D341Med (cell line): ENCODE measurements around the gene LRRTM4.
"Not testable (repeated sequence)": the region's sequence is repeated elsewhere in the genome, so short reads cannot be mapped to it uniquely, and the experiment has no call there.

Source experiments
- DNase-seq: peaks from one replicate; pipeline ENCODE4 v3.0.0; 2012; ENCODE audit warnings: low spot score

Gene LRRTM4

GRCh38 chr2:77085561-77085960, 436.6 kb downstream of the LRRTM4 start:
- DNase-seq, result no peak

GRCh38 chr2:77081597-77081996, 440.6 kb downstream of the LRRTM4 start:
- DNase-seq, result no peak

DNA sequence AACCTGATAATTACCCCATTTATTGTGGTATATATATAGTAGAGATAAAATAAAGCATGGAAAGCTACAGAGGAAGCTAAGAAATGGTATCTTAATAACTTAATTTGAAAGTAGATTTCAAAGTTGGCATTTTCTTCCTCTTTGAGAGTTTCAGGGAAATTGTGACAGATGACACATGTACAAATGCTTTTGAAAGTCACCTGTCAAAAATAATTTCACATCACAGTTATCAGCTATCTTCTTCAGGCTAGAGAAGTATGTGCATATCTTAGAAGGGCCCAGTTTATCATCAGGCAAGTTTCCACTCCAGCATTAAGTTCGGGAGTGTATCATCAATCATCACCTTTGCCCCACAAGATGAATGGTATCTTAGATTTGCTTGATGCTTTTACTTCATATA, 457.9 kb downstream of the LRRTM4 start:
- no peak for DNase-seq

DNA sequence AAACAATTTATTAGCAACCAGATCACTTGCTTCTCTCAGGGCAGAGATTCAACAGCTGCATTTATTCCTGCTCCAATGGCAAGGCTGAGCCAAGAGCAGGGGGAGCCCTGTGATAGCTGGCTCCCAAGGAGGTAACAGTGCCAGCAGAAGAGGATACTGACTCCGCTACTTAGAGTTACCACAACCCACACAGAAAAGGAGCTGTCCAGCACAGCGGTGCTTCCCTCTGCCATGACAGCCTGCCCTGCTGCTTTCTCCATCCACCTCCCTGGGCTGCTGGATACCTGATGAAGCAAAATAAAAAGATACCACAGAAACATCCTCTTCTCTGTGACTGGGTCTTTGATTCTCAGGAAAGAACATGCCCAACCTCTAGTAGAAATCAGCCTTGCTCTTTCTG, 467.2 kb downstream of the LRRTM4 start:
- peak; percentile 3 for DNase-seq

GRCh38 chr2:77046339-77046738, 475.8 kb downstream of the LRRTM4 start:
- DNase-seq, result no peak

DNA sequence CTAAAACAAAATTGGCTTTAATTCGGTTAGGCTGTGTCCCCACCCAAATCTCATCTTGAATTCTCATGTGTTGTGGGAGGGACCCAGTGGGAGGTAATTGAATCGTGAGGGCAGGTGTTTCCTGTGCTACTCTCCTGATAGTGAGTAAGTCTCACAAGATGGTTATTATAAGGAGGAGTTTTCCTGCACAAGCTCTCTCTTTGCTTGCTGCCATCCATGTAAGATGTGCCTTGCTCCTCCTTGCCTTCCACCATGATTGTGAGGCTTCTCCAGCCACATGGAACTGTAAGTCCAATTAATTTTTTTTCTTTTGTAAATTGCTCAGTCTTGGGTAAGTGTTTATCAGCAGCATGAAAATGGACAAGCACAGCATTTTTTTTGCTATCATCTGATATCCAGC, 476.7 kb downstream of the LRRTM4 start:
- not testable (repeated sequence) for DNase-seq

DNA sequence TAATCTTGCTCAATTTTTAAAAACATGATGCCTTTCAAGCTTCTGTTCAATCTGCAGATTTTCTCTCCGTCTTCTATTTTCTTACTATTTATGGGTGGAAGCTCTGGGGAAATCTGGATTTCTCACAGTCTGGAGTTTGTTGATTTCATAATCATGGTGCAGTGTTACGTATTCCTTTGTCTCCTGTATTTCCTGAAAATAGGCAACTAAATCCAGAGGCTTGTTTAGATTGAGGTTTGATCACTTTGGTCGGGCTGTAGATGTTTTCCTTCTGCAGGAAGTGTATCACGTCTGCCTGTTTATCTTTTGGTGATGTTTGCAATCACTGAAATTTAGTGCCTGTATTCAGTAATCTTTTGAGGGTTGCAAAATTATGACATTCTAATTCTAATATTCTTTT, 487.7 kb downstream of the LRRTM4 start:
- DNase-seq, result no peak

DNA sequence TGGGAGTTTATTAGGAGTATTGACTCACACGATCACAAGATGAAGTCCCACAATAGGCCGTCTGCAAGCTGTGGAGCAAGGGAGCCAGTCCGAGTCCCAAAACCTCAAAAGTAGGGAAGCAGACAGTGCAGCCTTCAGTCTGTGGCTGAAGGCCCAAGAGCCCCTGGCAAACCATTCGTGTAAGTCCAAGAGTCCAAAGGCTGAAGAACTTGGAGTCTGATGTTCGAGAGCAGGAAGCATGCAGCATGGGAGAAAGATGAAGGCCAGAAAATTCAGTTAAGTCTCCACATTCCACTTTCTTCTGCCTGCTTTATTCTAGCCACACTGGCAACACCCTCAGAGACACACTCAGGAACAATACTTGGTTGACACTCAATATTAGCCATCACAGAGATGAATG, 492.9 kb downstream of the LRRTM4 start:
- DNase-seq, result not testable (repeated sequence)

DNA sequence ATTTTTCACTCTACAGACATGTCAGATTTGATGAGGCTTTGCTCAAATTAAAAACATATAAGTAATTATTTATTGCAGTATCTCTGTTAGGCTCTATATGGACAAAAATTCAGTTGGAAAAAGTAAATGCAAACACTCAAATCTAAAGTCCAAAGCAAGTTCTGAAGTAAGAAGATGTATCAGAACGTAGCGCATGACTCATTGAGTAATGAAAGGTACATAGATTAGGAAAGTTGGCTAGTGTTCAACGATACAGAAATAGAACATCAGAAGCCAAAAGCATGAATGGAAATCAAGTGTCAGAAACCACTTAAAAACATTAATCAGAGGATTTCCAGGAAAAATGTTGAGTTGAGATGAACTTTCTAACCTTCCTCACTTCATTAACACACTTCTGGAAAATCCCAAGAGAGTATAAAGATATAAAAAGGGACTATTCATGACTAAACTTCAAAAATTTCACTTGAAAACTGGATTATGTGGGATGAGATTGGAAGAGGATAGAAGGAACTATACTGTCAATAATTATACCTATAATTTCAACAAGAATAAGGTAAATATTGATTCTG, 494.1 kb downstream of the LRRTM4 start:
- DNase-seq, result no peak

DNA sequence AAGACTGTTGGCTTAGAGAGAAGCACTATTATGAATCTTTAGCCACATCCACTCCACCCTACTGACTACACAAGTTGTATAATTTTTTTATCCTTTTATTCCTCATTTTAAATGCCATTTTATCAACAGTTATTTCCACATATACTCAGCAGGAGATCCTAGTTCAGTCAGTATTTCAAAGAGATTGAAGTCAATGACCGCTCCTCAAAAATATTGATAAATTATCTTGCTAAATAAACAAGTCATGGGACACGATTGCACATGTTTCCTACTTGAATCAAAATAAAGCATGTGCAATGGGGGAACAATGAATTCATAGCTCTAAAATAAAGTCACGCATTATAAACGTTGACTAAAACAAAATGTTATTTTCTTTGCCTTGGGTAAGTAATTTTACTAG, 496.5 kb downstream of the LRRTM4 start:
- no peak for DNase-seq

DNA sequence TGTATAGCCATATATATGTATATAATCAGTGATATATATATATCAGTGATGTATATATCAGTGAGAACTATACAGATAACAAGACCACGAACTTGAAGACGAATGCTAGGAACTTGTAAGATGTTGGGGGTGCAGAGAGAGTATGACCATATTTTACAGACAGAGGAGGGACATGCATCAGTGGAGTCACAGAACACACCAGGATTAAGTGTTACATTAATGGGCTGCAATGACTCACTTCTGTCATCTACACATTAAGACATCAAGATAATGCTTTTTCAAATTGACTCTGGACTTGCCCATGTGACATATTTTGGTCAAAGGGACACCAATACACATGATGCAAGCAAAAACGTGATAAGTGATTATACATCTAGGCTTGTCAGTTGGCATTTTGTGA, 501.0 kb downstream of the LRRTM4 start:
- no peak for DNase-seq

GRCh38 chr2:77018219-77018618, 504.0 kb downstream of the LRRTM4 start:
- no peak for DNase-seq

GRCh38 chr2:77017355-77017745, 504.8 kb downstream of the LRRTM4 start:
- DNase-seq, result no peak

GRCh38 chr2:77016443-77017354, 505.5 kb downstream of the LRRTM4 start:
- no peak for DNase-seq

- DNase-seq, result no peak
Observed at GRCh38 chr2:77013953-77014352, 508.2 kb downstream of the LRRTM4 start.

DNA sequence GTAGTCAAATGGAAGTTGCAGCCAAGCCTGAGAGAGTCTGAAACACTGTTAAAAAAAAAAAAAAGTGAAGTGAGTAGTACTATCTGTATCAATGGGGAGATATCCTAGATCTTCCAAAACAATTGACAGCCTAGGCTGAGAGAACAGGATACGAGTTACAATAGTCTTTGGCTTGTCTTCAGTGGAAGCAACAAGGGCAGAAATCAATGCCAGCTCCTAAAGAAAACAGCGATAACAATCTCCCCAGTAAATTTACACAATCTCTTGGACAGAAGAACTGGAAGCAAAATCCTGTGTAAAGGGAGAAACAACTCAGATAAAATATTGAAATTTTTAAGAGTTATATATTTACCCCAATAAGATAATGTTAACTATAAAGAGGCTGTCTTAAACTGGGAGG, 508.7 kb downstream of the LRRTM4 start:
- no peak for DNase-seq

DNA sequence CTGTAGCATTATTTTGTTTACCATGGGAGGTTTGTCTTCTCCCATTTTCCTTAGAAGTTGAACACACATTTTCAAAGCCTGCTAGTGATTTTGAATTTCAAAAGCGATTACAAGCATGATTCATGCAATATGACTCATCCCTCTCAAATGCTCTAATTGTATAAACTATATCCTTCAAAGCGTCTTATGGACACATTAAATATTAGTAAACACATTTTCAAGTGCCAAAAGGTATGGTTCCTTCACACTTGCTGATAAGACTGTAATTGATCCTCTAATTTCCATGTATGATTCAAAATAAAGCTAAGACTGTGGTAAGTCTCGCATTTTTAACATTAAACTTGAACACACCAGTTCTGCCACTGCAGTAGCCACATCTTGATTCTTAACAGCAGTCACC, 512.9 kb downstream of the LRRTM4 start:
- DNase-seq, result no peak

DNA sequence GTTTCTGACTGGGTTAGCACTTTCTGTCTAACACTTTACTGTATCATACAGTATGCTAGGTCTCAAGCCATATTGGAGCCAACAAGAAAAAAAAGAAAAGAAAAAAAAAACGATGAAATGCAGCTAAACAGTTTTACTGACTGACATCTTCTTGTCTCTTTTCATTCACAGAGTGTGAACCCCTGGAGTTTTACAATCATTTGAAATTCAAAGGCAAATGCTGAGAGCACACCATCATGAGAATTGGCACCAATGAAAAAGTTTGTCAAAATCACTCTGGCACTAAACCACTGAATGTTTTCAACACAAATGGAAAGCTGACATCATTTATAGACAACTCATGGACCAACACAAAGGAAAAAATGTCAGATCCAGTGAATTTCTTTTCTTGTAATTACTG, 513.3 kb downstream of the LRRTM4 start:
- DNase-seq, result no peak

DNA sequence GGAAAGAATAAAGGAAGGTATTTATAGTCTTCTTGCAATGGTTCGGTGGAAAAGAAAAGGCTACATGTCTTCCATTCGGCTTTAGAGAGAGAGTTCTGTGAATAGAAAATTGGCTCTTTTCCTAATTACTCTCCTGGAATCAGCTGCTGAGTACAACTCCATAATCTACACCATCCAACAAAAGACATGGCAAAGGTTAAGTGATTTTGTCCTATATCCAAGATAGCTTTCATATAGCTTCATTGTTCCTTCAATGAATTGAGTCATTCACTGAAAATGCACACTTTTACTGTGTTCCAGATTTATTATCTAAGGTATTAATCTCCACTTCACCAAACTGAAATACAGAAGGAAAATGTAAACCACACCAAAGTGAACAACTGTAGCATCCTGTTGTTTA, 514.5 kb downstream of the LRRTM4 start:
- no peak for DNase-seq

- DNase-seq, result no peak
Observed at GRCh38 chr2:77005522-77005921, 516.7 kb downstream of the LRRTM4 start.

- no peak for DNase-seq
Observed at GRCh38 chr2:77001895-77002294, 520.3 kb downstream of the LRRTM4 start.

DNA sequence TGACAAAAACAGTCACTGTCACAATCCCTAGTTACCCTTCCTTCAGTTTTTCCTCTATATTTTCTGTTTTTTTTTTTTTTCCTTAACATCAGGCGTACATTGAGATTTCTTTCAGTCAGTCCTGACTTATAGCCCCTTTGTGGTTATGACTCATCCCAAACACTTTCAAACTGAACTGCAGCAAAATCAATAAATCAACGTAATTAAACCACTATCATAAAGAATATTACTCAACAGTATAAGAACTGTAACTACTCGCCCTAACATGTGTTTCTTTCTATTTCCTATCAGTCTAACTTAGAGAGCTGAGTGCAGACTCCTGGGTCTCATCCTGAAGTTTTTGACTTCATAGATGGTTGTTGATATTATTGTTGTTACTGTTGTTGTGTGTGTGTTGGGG, 523.5 kb downstream of the LRRTM4 start:
- DNase-seq, result no peak

GRCh38 chr2:76998152-76998551, 524.0 kb downstream of the LRRTM4 start:
- no peak for DNase-seq

DNA sequence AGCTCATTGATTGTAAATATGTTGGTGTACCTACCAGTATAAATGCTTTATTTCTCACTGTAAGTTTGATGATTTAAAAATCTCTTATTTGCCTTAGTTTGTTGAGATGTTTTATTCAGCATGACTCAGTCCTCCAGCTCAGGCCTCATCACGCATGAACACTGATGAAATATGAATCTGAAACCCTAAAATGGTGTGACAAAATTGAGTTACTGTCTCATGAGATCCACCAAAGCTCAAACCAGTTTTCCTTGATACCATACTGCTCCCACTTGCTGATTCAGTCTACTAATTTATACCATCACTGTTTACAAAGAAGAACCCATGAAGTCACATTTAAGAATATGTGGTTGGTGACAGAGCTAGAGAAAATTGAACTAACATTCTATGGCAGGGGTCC, 524.9 kb downstream of the LRRTM4 start:
- DNase-seq, result no peak
